ENCODE measurements around the gene LY6G5C. TPM values are rescaled to one million over a fixed set of nuclear protein-coding genes. Genes with fewer than 3 reads are reported as not detected.
"Not testable (repeated sequence)": the region's sequence is repeated elsewhere in the genome, so short reads cannot be mapped to it uniquely, and the experiment has no call there.

The LY6G5C gene
- polyA plus RNA-seq, 1 donor (not counting 4 experiments of a cell fraction or from before 2014, with no cell fraction given), result 0.58 TPM

GRCh38 chr6:31710523-31711219 is 29.8 kb upstream of the LY6G5C start:
- H3K27me3 ChIP-seq (ENCODE audit: control insufficient read depth, extremely low read depth, insufficient read depth, low read length), result no peaks in the 10 kb centered on the region
- H3K36me3 ChIP-seq (ENCODE audit: control insufficient read depth in 2 of 2, extremely low read depth in 1 of 2, insufficient read depth in 2 of 2, low read length in 2 of 2), result no peaks in the 10 kb centered on the region
- no peaks in the 10 kb centered on the region for H3K9me1 ChIP-seq (ENCODE audit: control insufficient read depth, extremely low read depth, insufficient read depth, low read length)
- DNase-seq (ENCODE audit: low read depth, low spot score), result no peak
- H3K9me3 ChIP-seq (ENCODE audit: control insufficient read depth, low read depth, low read length), result no peaks in the 10 kb centered on the region
- H2AFZ ChIP-seq (ENCODE audit: control insufficient read depth, low read length), result peak overlapping the region; percentile 62
- H3K9ac ChIP-seq (ENCODE audit: control insufficient read depth, extremely low read depth, insufficient read depth, low read length), result no peak overlapping the region
- dilution Hi-C loops (cut with MboI; ENCODE audit: extremely low pct_ligation_motif_present, low sequenced_read_pairs), result no loop called here
- peak overlapping the region; percentile 69 for H3K4me2 ChIP-seq (ENCODE audit: control insufficient read depth, extremely low read depth, insufficient read depth, low read depth, low read length)
- H3K4me3 ChIP-seq (ENCODE audit: control insufficient read depth in 2 of 3, extremely low read depth in 1 of 3, insufficient read depth in 2 of 3, low read depth in 1 of 3, low read length in 3 of 3), result no peak overlapping the region
- H4K20me1 ChIP-seq (ENCODE audit: control insufficient read depth, extremely low read depth, insufficient read depth, low read length), result no peaks in the 10 kb centered on the region
- no peaks in the 10 kb centered on the region for H3K79me2 ChIP-seq (ENCODE audit: control insufficient read depth, insufficient read depth, low read length)
- peaks cover 20% of the 10 kb centered on the region for H3K4me1 ChIP-seq (ENCODE audit: control insufficient read depth, extremely low read depth, insufficient read depth, low read length)
- no peak for TF ChIP-seq CTCF (optimal IDR thresholded peaks at IDR 0.05 in 1 of 3, IDR thresholded peaks at IDR 0.05 in 1 of 3, conservative IDR thresholded peaks at IDR 0.05 in 1 of 3; ENCODE audit: extremely low read depth in 1 of 3, insufficient read depth in 2 of 3, low read length in 3 of 3)
- TF ChIP-seq EZH2 (IDR thresholded peaks at IDR 0.05; ENCODE audit: low read length), result no peak
- no peak overlapping the region for H3K27ac ChIP-seq (ENCODE audit: control insufficient read depth, insufficient read depth, low read length)
- no peak for FAIRE-seq

- H4K20me1 ChIP-seq (ENCODE audit: control insufficient read depth, extremely low read depth, insufficient read depth, low read length); H3K79me2 ChIP-seq (ENCODE audit: control insufficient read depth, insufficient read depth, low read length); H3K4me2 ChIP-seq (ENCODE audit: control insufficient read depth, extremely low read depth, insufficient read depth, low read depth, low read length); H3K27me3 ChIP-seq (ENCODE audit: control insufficient read depth, extremely low read depth, insufficient read depth, low read length); H3K9me3 ChIP-seq (ENCODE audit: control insufficient read depth, low read depth, low read length); H2AFZ ChIP-seq (ENCODE audit: control insufficient read depth, low read length); DNase-seq (ENCODE audit: low read depth, low spot score); H3K27ac ChIP-seq (ENCODE audit: control insufficient read depth, insufficient read depth, low read length); H3K4me3 ChIP-seq (ENCODE audit: control insufficient read depth in 2 of 3, extremely low read depth in 1 of 3, insufficient read depth in 2 of 3, low read depth in 1 of 3, low read length in 3 of 3); H3K9ac ChIP-seq (ENCODE audit: control insufficient read depth, extremely low read depth, insufficient read depth, low read length); H3K9me1 ChIP-seq (ENCODE audit: control insufficient read depth, extremely low read depth, insufficient read depth, low read length); H3K36me3 ChIP-seq (ENCODE audit: control insufficient read depth in 2 of 2, extremely low read depth in 1 of 2, insufficient read depth in 2 of 2, low read length in 2 of 2); dilution Hi-C loops (cut with MboI; ENCODE audit: extremely low pct_ligation_motif_present, low sequenced_read_pairs); FAIRE-seq: not testable (repeated sequence)
- H3K4me1 ChIP-seq (ENCODE audit: control insufficient read depth, extremely low read depth, insufficient read depth, low read length), result peaks cover 20% of the 10 kb centered on the region
Measured at GRCh38 chr6:31709157-31709556, 28.3 kb upstream of the LY6G5C start.

GRCh38 chr6:31708224-31708623 is 27.4 kb upstream of the LY6G5C start:
- peaks cover 20% of the 10 kb centered on the region for H3K4me1 ChIP-seq (ENCODE audit: control insufficient read depth, extremely low read depth, insufficient read depth, low read length)
- no peak overlapping the region for H3K4me3 ChIP-seq (ENCODE audit: control insufficient read depth in 2 of 3, extremely low read depth in 1 of 3, insufficient read depth in 2 of 3, low read depth in 1 of 3, low read length in 3 of 3)
- H3K9ac ChIP-seq (ENCODE audit: control insufficient read depth, extremely low read depth, insufficient read depth, low read length), result no peak overlapping the region
- dilution Hi-C loops (cut with MboI; ENCODE audit: extremely low pct_ligation_motif_present, low sequenced_read_pairs), result no loop called here
- H3K79me2 ChIP-seq (ENCODE audit: control insufficient read depth, insufficient read depth, low read length), result no peaks in the 10 kb centered on the region
- TF ChIP-seq EZH2 (IDR thresholded peaks at IDR 0.05; ENCODE audit: low read length), result no peak
- TF ChIP-seq CTCF (optimal IDR thresholded peaks at IDR 0.05 in 1 of 3, IDR thresholded peaks at IDR 0.05 in 1 of 3, conservative IDR thresholded peaks at IDR 0.05 in 1 of 3; ENCODE audit: extremely low read depth in 1 of 3, insufficient read depth in 2 of 3, low read length in 3 of 3), result no peak
- FAIRE-seq (no peak), DNase-seq (ENCODE audit: low read depth, low spot score) (no peak)
- H3K36me3 ChIP-seq (ENCODE audit: control insufficient read depth in 2 of 2, extremely low read depth in 1 of 2, insufficient read depth in 2 of 2, low read length in 2 of 2), result no peaks in the 10 kb centered on the region
- no peak overlapping the region for H3K4me2 ChIP-seq (ENCODE audit: control insufficient read depth, extremely low read depth, insufficient read depth, low read depth, low read length)
- no peaks in the 10 kb centered on the region for H3K9me3 ChIP-seq (ENCODE audit: control insufficient read depth, low read depth, low read length)
- H3K27ac ChIP-seq (ENCODE audit: control insufficient read depth, insufficient read depth, low read length), result no peak overlapping the region
- no peaks in the 10 kb centered on the region for H3K27me3 ChIP-seq (ENCODE audit: control insufficient read depth, extremely low read depth, insufficient read depth, low read length)
- H3K9me1 ChIP-seq (ENCODE audit: control insufficient read depth, extremely low read depth, insufficient read depth, low read length), result no peaks in the 10 kb centered on the region
- H4K20me1 ChIP-seq (ENCODE audit: control insufficient read depth, extremely low read depth, insufficient read depth, low read length), result no peaks in the 10 kb centered on the region
- no peak overlapping the region for H2AFZ ChIP-seq (ENCODE audit: control insufficient read depth, low read length)

Data from keratinocyte (primary cell).